ENCODE results near the gene SLC43A1. TPM values are rescaled to one million over a fixed set of nuclear protein-coding genes. Genes with fewer than 3 reads are reported as not detected.

SLC43A1 gene
- total and polyA plus RNA-seq, 3 experiments from 2014 or later: 23.5 to 25.3 (median 24.2) TPM

GRCh38 chr11:57438345-57439285, 76.9 kb downstream of the SLC43A1 start:
- ChIA-PET POLR2A (no interaction called here), CTCF (no interaction called here)
- no peaks in the 10 kb centered on the region for H3K9me3 Mint-ChIP-seq
- peak overlapping the region in 1 of 8 donors; percentile 84 for H3K27ac Mint-ChIP-seq
- H3K4me1 ChIP-seq (ENCODE audit: insufficient read depth, low read length): no peaks in the 10 kb centered on the region
- H3K27me3 ChIP-seq (ENCODE audit: insufficient read depth, low read length, poor library complexity, severe bottlenecking): no peaks in the 10 kb centered on the region
- H3K27me3 Mint-ChIP-seq: no peaks in the 10 kb centered on the region
- H3K36me3 ChIP-seq (ENCODE audit: insufficient read depth, low read length): no peaks in the 10 kb centered on the region
- H3K27ac ChIP-seq (ENCODE audit: low read depth, low read length): no peak overlapping the region
- H3K36me3 Mint-ChIP-seq: no peaks in the 10 kb centered on the region
- H3K4me3 ChIP-seq (ENCODE audit: low read length): no peak overlapping the region
- H3K4me1 Mint-ChIP-seq: no peaks in the 10 kb centered on the region
- H3K4me3 Mint-ChIP-seq: no peak overlapping the region
- no peaks in the 10 kb centered on the region for H3K9me3 ChIP-seq (ENCODE audit: low read length)
- DNase-seq: no peak

GRCh38 chr11:57436031-57436430, 79.5 kb downstream of the SLC43A1 start:
- Mint-ChIP-seq H3K36me3 (no peaks in the 10 kb centered on the region), H3K4me1 (peaks cover 0 to 3% (median 0%) of the 10 kb centered on the region in 3 donors), H3K9me3 (no peaks in the 10 kb centered on the region), H3K27ac (no peak overlapping the region), H3K27me3 (no peaks in the 10 kb centered on the region), H3K4me3 (no peak overlapping the region)
- ChIA-PET POLR2A (no interaction called here), CTCF (interaction anchor here (1.2 to 1.9 kb wide), 3 partner anchors 8 to 57 kb away, joined by 3 to 6 read pairs (median 5); no protein-coding TSS in a partner anchor)
- H3K4me1 ChIP-seq (ENCODE audit: insufficient read depth, low read length): no peaks in the 10 kb centered on the region
- H3K36me3 ChIP-seq (ENCODE audit: insufficient read depth, low read length): no peaks in the 10 kb centered on the region
- H3K27ac ChIP-seq (ENCODE audit: low read depth, low read length): no peak overlapping the region
- no peaks in the 10 kb centered on the region for H3K27me3 ChIP-seq (ENCODE audit: insufficient read depth, low read length, poor library complexity, severe bottlenecking)
- H3K9me3 ChIP-seq (ENCODE audit: low read length): no peaks in the 10 kb centered on the region
- no peak overlapping the region for H3K4me3 ChIP-seq (ENCODE audit: low read length)
- DNase-seq: no peak

GRCh38 chr11:57434640-57435546, 80.6 kb downstream of the SLC43A1 start:
- H3K36me3 Mint-ChIP-seq: no peaks in the 10 kb centered on the region
- no peak overlapping the region for H3K27ac Mint-ChIP-seq
- peaks cover 0 to 3% (median 0%) of the 10 kb centered on the region in 3 donors for H3K4me1 Mint-ChIP-seq
- Histone ChIP-seq H3K9me3 (ENCODE audit: low read length) (no peaks in the 10 kb centered on the region), H3K36me3 (ENCODE audit: insufficient read depth, low read length) (no peaks in the 10 kb centered on the region), H3K4me3 (ENCODE audit: low read length) (no peak overlapping the region), H3K27ac (ENCODE audit: low read depth, low read length) (no peak overlapping the region), H3K27me3 (ENCODE audit: insufficient read depth, low read length, poor library complexity, severe bottlenecking) (no peaks in the 10 kb centered on the region), H3K4me1 (ENCODE audit: insufficient read depth, low read length) (no peaks in the 10 kb centered on the region)
- POLR2A ChIA-PET: no interaction called here
- no peak overlapping the region for H3K4me3 Mint-ChIP-seq
- no peak for DNase-seq
- no peaks in the 10 kb centered on the region for H3K27me3 Mint-ChIP-seq
- CTCF ChIA-PET: interaction anchor here (1.2 to 1.9 kb wide), 4 partner anchors 23 to 133 kb away, joined by 3 to 5 read pairs (median 4); partner anchors contain the start of gene UBE2L6
- no peaks in the 10 kb centered on the region for H3K9me3 Mint-ChIP-seq

Other genes with a start within 250 kb of the SLC43A1 start
- 1 to 10 TPM; 8.7 to 9.6 TPM for gene TNKS1BP1, start 190.8 kb downstream of the SLC43A1 start, total RNA-seq
- 3.0 TPM for gene TNKS1BP1, start 190.8 kb downstream of the SLC43A1 start, polyA plus RNA-seq
- 100 to 1,000 TPM; 308 to 314 TPM for gene SSRP1, start 179.8 kb downstream of the SLC43A1 start, total RNA-seq
- gene SSRP1, start 179.8 kb downstream of the SLC43A1 start, polyA plus RNA-seq: 44.5 TPM
- not detected for gene P2RX3, start 177.3 kb downstream of the SLC43A1 start, total RNA-seq
- not detected for gene P2RX3, start 177.3 kb downstream of the SLC43A1 start, polyA plus RNA-seq
- not detected for gene PRG3, start 134.6 kb downstream of the SLC43A1 start, total RNA-seq
- gene PRG3, start 134.6 kb downstream of the SLC43A1 start, polyA plus RNA-seq: not detected
- gene PRG2, start 125.1 kb downstream of the SLC43A1 start, total RNA-seq: under 1 TPM in 1 of 2 experiments, not detected in 1; 0.44 TPM
- not detected for gene PRG2, start 125.1 kb downstream of the SLC43A1 start, polyA plus RNA-seq
- gene SLC43A3, start 88.6 kb downstream of the SLC43A1 start, total RNA-seq: 100 to 1,000 TPM; 434 to 447 TPM
- gene SLC43A3, start 88.6 kb downstream of the SLC43A1 start, polyA plus RNA-seq: 32.6 TPM
- under 1 TPM; 0.24 to 0.27 TPM for gene RTN4RL2, start 55.2 kb downstream of the SLC43A1 start, total RNA-seq
- 0.28 TPM for gene RTN4RL2, start 55.2 kb downstream of the SLC43A1 start, polyA plus RNA-seq
- 100 to 1,000 TPM; 151 to 154 TPM for gene TIMM10, start 15.1 kb upstream of the SLC43A1 start, total RNA-seq
- 72.2 TPM for gene TIMM10, start 15.1 kb upstream of the SLC43A1 start, polyA plus RNA-seq
- gene SMTNL1, start 21.9 kb upstream of the SLC43A1 start, total RNA-seq: not detected
- 0.16 TPM for gene SMTNL1, start 21.9 kb upstream of the SLC43A1 start, polyA plus RNA-seq
- gene UBE2L6, start 52.0 kb upstream of the SLC43A1 start, total RNA-seq: 10 to 100 TPM; 74.9 to 79.2 TPM
- gene UBE2L6, start 52.0 kb upstream of the SLC43A1 start, polyA plus RNA-seq: 286 TPM
- not detected for gene SERPING1, start 82.0 kb upstream of the SLC43A1 start, total RNA-seq
- not detected for gene SERPING1, start 82.0 kb upstream of the SLC43A1 start, polyA plus RNA-seq
- 1 to 10 TPM; 1.0 to 1.7 TPM for gene YPEL4, start 134.2 kb upstream of the SLC43A1 start, total RNA-seq
- 0.37 TPM for gene YPEL4, start 134.2 kb upstream of the SLC43A1 start, polyA plus RNA-seq
- gene CLP1, start 142.1 kb upstream of the SLC43A1 start, total RNA-seq: 10 to 100 TPM; 22.4 to 23.4 TPM
- gene CLP1, start 142.1 kb upstream of the SLC43A1 start, polyA plus RNA-seq: 8.2 TPM
- gene ZDHHC5, start 152.4 kb upstream of the SLC43A1 start, total RNA-seq: 10 to 100 TPM; 83.9 to 89.0 TPM
- 45.1 TPM for gene ZDHHC5, start 152.4 kb upstream of the SLC43A1 start, polyA plus RNA-seq
- gene MED19, start 196.5 kb upstream of the SLC43A1 start, total RNA-seq: 10 to 100 TPM; 16.8 to 18.4 TPM
- 19.7 TPM for gene MED19, start 196.5 kb upstream of the SLC43A1 start, polyA plus RNA-seq
- 100 to 1,000 TPM; 129 to 131 TPM for gene TMX2, start 196.9 kb upstream of the SLC43A1 start, total RNA-seq
- gene TMX2, start 196.9 kb upstream of the SLC43A1 start, polyA plus RNA-seq: 89.9 TPM
- 100 to 1,000 TPM; 272 to 276 TPM for gene SELENOH, start 225.8 kb upstream of the SLC43A1 start, total RNA-seq
- 201 TPM for gene SELENOH, start 225.8 kb upstream of the SLC43A1 start, polyA plus RNA-seq
- gene BTBD18, start 236.1 kb upstream of the SLC43A1 start, total RNA-seq: not detected
- 0.89 TPM for gene BTBD18, start 236.1 kb upstream of the SLC43A1 start, polyA plus RNA-seq
- gene CTNND1, start 246.1 kb upstream of the SLC43A1 start, total RNA-seq: 1 to 10 TPM; 3.1 to 4.4 TPM
- 0.95 TPM for gene CTNND1, start 246.1 kb upstream of the SLC43A1 start, polyA plus RNA-seq

Data from CD8-positive, alpha-beta memory T cell (primary cell).